B cell (primary cell): Measurements from ENCODE around the gene ABCA2. TPM values are rescaled to one million over a fixed set of nuclear protein-coding genes. Genes with fewer than 3 reads are reported as not detected.

Source experiments
- ATAC-seq: fragments of 200-7000 bp; cut with Tn5 transposase; one replicate; pipeline ENCODE4 v1.10.0; 2021; ENCODE audit warnings: low read depth, mild to moderate bottlenecking, moderate number of reproducible peaks, moderate library complexity
- CTCF ChIA-PET: fragments of 350-600 bp; sonication (Branson Sonifier 250); formaldehyde crosslinking; loops from one replicate; lab custom pipeline; 2021; ENCODE audit warnings: antibody characterized with exemption, inconsistent platforms; lab: Charles Lee
- POLR2A ChIA-PET: fragments of 350-600 bp; sonication (Branson Sonifier 250); formaldehyde crosslinking; loops from one replicate; lab custom pipeline; 2021; ENCODE audit warnings: antibody characterized with exemption; lab: Charles Lee
- DNase-seq: peaks from one replicate; pipeline ENCODE4 v3.0.0; 2013
- H2AFZ ChIP-seq: 2 replicates; pipeline ENCODE4 v1.6.1; 2012; ENCODE audit warnings: mild to moderate bottlenecking, low read depth, low read length; ENCODE audit not compliant: insufficient read depth, poor library complexity, severe bottlenecking
- H3K27ac ChIP-seq, 2 donors: 1 replicate in 1 of 2; 2 replicates in 1 of 2; pipeline ENCODE4 v1.5.1; 2012 to 2013; ENCODE audit warnings: low read length in 2 of 2, mild to moderate bottlenecking in 2 of 2, moderate library complexity in 1 of 2
- H3K27me3 ChIP-seq, 4 experiments: fragments of 200-600 bp in 1 of 4; sonication (generic) in 1 of 4; replicated peaks in 1 of 4; 1 replicate in 2 of 4; 2 replicates in 2 of 4; pipeline versions ENCODE4 v1.6.1 to v1.7.0; 2013 to 2016; ENCODE audit warnings: low read length in 3 of 4, mild to moderate bottlenecking in 2 of 4, mixed read lengths in 1 of 4, moderate library complexity in 1 of 4; ENCODE audit not compliant: insufficient read depth in 4 of 4, control insufficient read depth in 3 of 4; ENCODE audit errors: control extremely low read depth in 1 of 4
- H3K36me3 ChIP-seq, 2 experiments: replicated peaks in 1 of 2; 1 replicate in 1 of 2; 2 replicates in 1 of 2; pipeline versions ENCODE4 v1.6.1 to v1.7.1; 2013; ENCODE audit warnings: low read length in 1 of 2; ENCODE audit not compliant: insufficient read depth in 2 of 2, control insufficient read depth in 1 of 2; ENCODE audit errors: control extremely low read depth in 1 of 2, extremely low read depth in 1 of 2
- H3K4me1 ChIP-seq, 2 donors: fragments of 200-600 bp in 1 of 2; sonication (generic) in 1 of 2; 1 replicate in 1 of 2; 2 replicates in 1 of 2; pipeline versions ENCODE4 v1.5.1 to v1.6.1; 2013 to 2017; ENCODE audit warnings: low read length in 2 of 2; ENCODE audit not compliant: control insufficient read depth in 2 of 2, insufficient read depth in 2 of 2
- H3K4me2 ChIP-seq: replicated peaks from 2 replicates; pipeline ENCODE3; 2012; ENCODE audit warnings: mild to moderate bottlenecking, low read depth, low read length; ENCODE audit not compliant: poor library complexity, severe bottlenecking
- H3K4me3 ChIP-seq, 5 experiments: fragments of 200-600 bp in 1 of 5; sonication (generic) in 1 of 5; 1 replicate in 3 of 5; 2 replicates in 2 of 5; pipeline versions ENCODE4 v1.5.1 to v1.7.0; 2011 to 2016; ENCODE audit warnings: low read length in 4 of 5, mild to moderate bottlenecking in 4 of 5, low read depth in 2 of 5, control low read depth in 1 of 5, moderate library complexity in 1 of 5; ENCODE audit not compliant: insufficient read depth in 1 of 5; ENCODE audit errors: control extremely low read depth in 1 of 5, extremely low read depth in 1 of 5
- H3K79me2 ChIP-seq: fragments of 200-600 bp; sonication (generic); one replicate; pipeline ENCODE4 v1.6.0; 2016; ENCODE audit warnings: low read length; ENCODE audit not compliant: control insufficient read depth, insufficient read depth
- H3K9ac ChIP-seq: fragments of 200-600 bp; sonication (generic); 2 replicates; pipeline ENCODE4 v1.6.1; 2017; ENCODE audit warnings: mild to moderate bottlenecking, low read length, moderate library complexity
- H3K9me3 ChIP-seq, 3 donors: one replicate each; pipeline versions ENCODE4 v1.6.1 to v1.7.1; 2013; ENCODE audit warnings: low read length in 2 of 3; ENCODE audit not compliant: control insufficient read depth in 2 of 3, insufficient read depth in 1 of 3; ENCODE audit errors: control extremely low read depth in 1 of 3
- H4K20me1 ChIP-seq: 2 replicates; pipeline ENCODE4 v1.6.0; 2012; ENCODE audit warnings: mild to moderate bottlenecking, low read length; ENCODE audit not compliant: insufficient read depth, control insufficient read depth, poor library complexity, severe bottlenecking
- H3K27ac Mint-ChIP-seq: one replicate; pipeline ENCODE4 v1.8.0; 2021; ENCODE audit warnings: mixed read lengths
- H3K27me3 Mint-ChIP-seq: one replicate; pipeline ENCODE4 v1.8.0; 2021; ENCODE audit warnings: mixed read lengths
- H3K4me1 Mint-ChIP-seq: one replicate; pipeline ENCODE4 v1.8.0; 2021; ENCODE audit warnings: mixed read lengths
- H3K4me3 Mint-ChIP-seq: one replicate; pipeline ENCODE4 v1.8.0; 2021; ENCODE audit warnings: mixed read lengths
- H3K9me3 Mint-ChIP-seq: one replicate; pipeline ENCODE4 v1.8.0; 2022; ENCODE audit warnings: mixed read lengths; ENCODE audit not compliant: insufficient read depth
- CTCF ChIP-seq: fragments of 200-600 bp; IDR thresholded peaks from one replicate; pipeline ENCODE4 v1.8.0; 2022; ENCODE audit warnings: antibody characterized with exemption, mild to moderate bottlenecking
- EZH2 ChIP-seq: IDR thresholded peaks from 2 replicates; pipeline ENCODE4 v1.6.1; 2012; ENCODE audit warnings: borderline replicate concordance, low read depth, mild to moderate bottlenecking, moderate library complexity, low read length; ENCODE audit not compliant: insufficient read depth, poor library complexity, severe bottlenecking
- WGBS: methylation state at CpG from one replicate; pipeline ENCODE4 v1.1.5; 2013; ENCODE audit warnings: missing lambda C conversion rate; ENCODE audit not compliant: insufficient coverage; 5-methylcytosine and 5-hydroxymethylcytosine counted together
- intact Hi-C: fragments of 100-400 bp; cut with micrococcal nuclease; formaldehyde crosslinking; loops from one replicate; pipeline ENCODE4 v1.10.0; 2022
- polyA plus RNA-seq: library from polyadenylated mRNA; depleted of rRNA; stranded (reverse); fragments of >200 nt; gene quantifications from 2 replicates; pipeline ENCODE4 v1.2.3, GENCODE V29; 2012
- total RNA-seq, 2 donors: library from RNA; stranded (reverse); fragments of 120-200 nt in 1 of 2; gene quantifications; 1 replicate in 1 of 2; 2 replicates in 1 of 2; pipeline versions ENCODE4 v1.2.3 to v1.2.4, GENCODE V29; 2013 to 2022

The ABCA2 gene
- total and polyA plus RNA-seq, 2 donors (not counting 1 experiment from before 2014, with no cell fraction given): 30.7 to 61.1 TPM

DNA sequence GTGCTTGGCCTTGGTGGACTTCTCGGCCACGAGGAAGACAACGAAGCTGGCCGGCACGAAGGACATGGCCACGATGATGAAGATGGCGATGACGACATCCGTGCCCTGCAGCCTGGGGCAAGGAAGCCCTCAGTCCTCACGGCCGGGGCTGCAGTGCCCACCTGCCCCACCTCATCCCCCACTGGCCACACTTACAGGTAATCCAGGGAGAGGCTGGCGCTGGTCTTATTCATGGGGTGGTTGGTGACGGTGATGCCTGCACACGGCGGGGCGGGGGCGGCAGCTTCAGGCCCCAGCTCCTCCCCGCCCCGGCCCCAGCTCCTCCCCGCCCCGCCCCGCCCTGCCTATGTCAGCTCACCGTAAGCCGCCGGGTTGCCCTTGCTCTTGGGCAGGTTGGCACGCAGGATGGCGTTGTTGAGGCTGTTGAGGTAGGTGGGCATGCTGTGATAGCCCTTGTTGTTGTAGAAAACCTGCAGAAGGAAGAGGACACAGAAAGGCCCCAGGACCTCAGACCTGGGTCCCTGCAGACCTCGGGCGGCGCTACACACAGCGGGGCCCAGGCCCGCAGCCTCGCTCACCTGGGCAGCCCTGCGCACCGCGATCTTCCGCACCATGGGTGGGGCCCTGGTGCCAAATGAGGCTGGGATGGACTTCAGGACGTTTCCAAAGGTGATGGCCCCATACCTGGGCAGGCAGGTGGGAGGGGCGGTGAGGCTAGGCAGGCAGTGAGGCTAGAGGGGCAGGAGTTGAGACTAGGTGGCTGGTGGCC lies 15.9 kb downstream of the ABCA2 start:
- Histone ChIP-seq H3K9me3 (no peaks in the 10 kb centered on the region), H3K36me3 (peaks cover 1 to 5% of the 10 kb centered on the region in 2 experiments), H3K27ac (no peak overlapping the region), H3K4me3 (no peak overlapping the region), H3K79me2 (no peaks in the 10 kb centered on the region), H3K9ac (no peak overlapping the region), H3K27me3 (no peaks in the 10 kb centered on the region), H2AFZ (no peak overlapping the region), H3K4me2 (no peak overlapping the region), H3K4me1 (no peaks in the 10 kb centered on the region), H4K20me1 (no peaks in the 10 kb centered on the region)
- ATAC-seq (no peak), DNase-seq (no peak)
- Mint-ChIP-seq H3K27me3 (no peaks in the 10 kb centered on the region), H3K4me1 (no peaks in the 10 kb centered on the region), H3K9me3 (no peaks in the 10 kb centered on the region), H3K27ac (no peak overlapping the region), H3K4me3 (no peak overlapping the region)
- intact Hi-C loops: no loop called here
- TF ChIP-seq EZH2: no peak
- TF ChIP-seq CTCF: no peak
- WGBS: 93% methylated on average over 37 of the region's 39 CpGs
- ChIA-PET CTCF (no interaction called here), POLR2A (interaction anchor here (0.6 to 0.9 kb wide), 2 partner anchors 17 to 249 kb away, joined by 3 to 10 read pairs; no protein-coding TSS in a partner anchor)

DNA sequence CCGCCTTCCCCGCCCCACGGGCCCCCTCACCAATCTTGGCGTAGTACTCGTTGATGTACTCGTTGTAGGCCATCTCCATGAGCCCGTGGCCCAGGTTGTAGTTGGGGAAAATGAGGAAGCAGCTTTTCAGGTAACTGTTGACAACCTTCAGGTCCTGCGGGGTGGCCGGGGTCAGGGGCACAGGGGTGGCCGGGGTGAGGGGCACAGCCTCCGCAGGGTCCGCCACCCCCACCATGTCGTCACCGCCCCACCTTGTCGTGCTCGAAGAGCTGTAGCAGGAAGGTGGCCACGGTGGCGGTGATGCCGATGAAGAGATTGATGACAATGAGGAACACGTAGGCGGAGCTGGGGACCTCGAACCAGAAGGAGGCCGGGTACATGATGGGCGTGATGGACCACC lies 16.9 kb downstream of the ABCA2 start:
- Mint-ChIP-seq H3K27ac (no peak overlapping the region), H3K9me3 (no peaks in the 10 kb centered on the region), H3K27me3 (no peaks in the 10 kb centered on the region), H3K4me1 (no peaks in the 10 kb centered on the region), H3K4me3 (no peak overlapping the region)
- Histone ChIP-seq H3K4me1 (no peaks in the 10 kb centered on the region), H3K27me3 (no peaks in the 10 kb centered on the region), H2AFZ (no peak overlapping the region), H3K79me2 (no peaks in the 10 kb centered on the region), H3K4me3 (no peak overlapping the region), H3K4me2 (no peak overlapping the region), H3K36me3 (peaks cover 0 to 1% of the 10 kb centered on the region in 2 experiments), H3K27ac (no peak overlapping the region), H4K20me1 (no peaks in the 10 kb centered on the region), H3K9ac (no peak overlapping the region), H3K9me3 (no peaks in the 10 kb centered on the region)
- DNase-seq (no peak), ATAC-seq (no peak)
- 93% methylated on average over 19 of the region's 24 CpGs for WGBS
- CTCF ChIA-PET: no interaction called here
- POLR2A ChIA-PET: interaction anchor here (0.6 to 0.9 kb wide), 2 partner anchors 18 to 250 kb away, joined by 3 to 10 read pairs; no protein-coding TSS in a partner anchor
- intact Hi-C loops: no loop called here
- TF ChIP-seq CTCF: no peak
- TF ChIP-seq EZH2: no peak
